Activated CD4-positive, alpha-beta memory T cell treated with anti-CD3 and anti-CD28 coated beads for 36 hours (primary cell): ENCODE results near the gene SBK2. TPM values are rescaled to one million over a fixed set of nuclear protein-coding genes. Genes with fewer than 3 reads are reported as not detected.

Source experiments
- CTCF ChIA-PET: fragments of 350-600 bp; sonication (Branson Sonifier 250); formaldehyde crosslinking; loops from one replicate; lab custom pipeline; 2021; ENCODE audit warnings: antibody characterized with exemption, inconsistent platforms; lab: Charles Lee
- POLR2A ChIA-PET: fragments of 350-600 bp; sonication (Branson Sonifier 250); formaldehyde crosslinking; loops from one replicate; lab custom pipeline; 2021; ENCODE audit warnings: antibody characterized with exemption; lab: Charles Lee
- DNase-seq: peaks from one replicate; pipeline ENCODE4 v3.0.0-alpha.2; 2020
- H3K27ac Mint-ChIP-seq: one replicate; pipeline ENCODE4 v1.8.0; 2021; ENCODE audit warnings: mixed read lengths
- H3K27me3 Mint-ChIP-seq: one replicate; pipeline ENCODE4 v1.8.0; 2021; ENCODE audit warnings: mixed read lengths
- H3K36me3 Mint-ChIP-seq: one replicate; pipeline ENCODE4 v1.8.0; 2021; ENCODE audit warnings: mixed read lengths
- H3K4me1 Mint-ChIP-seq: one replicate; pipeline ENCODE4 v1.8.0; 2021; ENCODE audit warnings: low read depth, mixed read lengths
- H3K4me3 Mint-ChIP-seq: one replicate; pipeline ENCODE4 v1.8.0; 2021; ENCODE audit warnings: mild to moderate bottlenecking, mixed read lengths
- H3K9me3 Mint-ChIP-seq: one replicate; pipeline ENCODE4 v1.8.0; 2021; ENCODE audit warnings: mixed read lengths
- intact Hi-C: fragments of 100-400 bp; cut with micrococcal nuclease; formaldehyde crosslinking; loops from one replicate; pipeline ENCODE4 v1.15.1; 2023
- total RNA-seq, 2 experiments: library from RNA; stranded (reverse); gene quantifications; one replicate each; pipeline ENCODE4 v1.2.3, GENCODE V29; 2021

SBK2 gene
- total RNA-seq, 2 experiments from 2014 or later, result not detected

DNA sequence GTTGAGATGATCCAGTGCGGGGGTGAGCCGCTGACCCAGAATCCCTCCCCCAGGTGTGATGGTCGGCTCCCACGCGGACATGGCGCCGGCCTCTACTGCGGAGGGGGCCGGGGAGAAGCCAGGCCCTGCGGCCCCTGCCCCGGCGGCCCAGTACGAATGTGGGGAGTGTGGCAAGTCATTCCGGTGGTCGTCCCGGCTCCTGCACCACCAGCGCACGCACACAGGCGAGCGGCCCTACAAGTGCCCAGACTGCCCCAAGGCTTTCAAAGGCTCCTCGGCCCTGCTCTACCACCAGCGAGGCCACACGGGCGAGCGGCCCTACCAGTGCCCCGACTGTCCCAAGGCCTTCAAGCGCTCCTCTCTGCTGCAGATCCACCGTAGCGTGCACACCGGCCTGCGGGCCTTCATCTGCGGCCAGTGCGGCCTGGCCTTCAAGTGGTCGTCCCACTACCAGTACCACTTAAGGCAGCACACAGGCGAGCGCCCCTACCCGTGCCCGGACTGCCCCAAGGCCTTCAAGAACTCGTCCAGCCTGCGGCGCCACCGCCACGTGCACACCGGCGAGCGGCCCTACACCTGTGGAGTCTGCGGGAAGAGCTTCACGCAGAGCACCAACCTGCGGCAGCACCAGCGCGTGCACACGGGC, 55.7 kb downstream of the SBK2 start:
- intact Hi-C loops, result no loop called here
- Mint-ChIP-seq H3K4me1 (peaks cover 23% of the 10 kb centered on the region), H3K4me3 (no peak overlapping the region)

DNA sequence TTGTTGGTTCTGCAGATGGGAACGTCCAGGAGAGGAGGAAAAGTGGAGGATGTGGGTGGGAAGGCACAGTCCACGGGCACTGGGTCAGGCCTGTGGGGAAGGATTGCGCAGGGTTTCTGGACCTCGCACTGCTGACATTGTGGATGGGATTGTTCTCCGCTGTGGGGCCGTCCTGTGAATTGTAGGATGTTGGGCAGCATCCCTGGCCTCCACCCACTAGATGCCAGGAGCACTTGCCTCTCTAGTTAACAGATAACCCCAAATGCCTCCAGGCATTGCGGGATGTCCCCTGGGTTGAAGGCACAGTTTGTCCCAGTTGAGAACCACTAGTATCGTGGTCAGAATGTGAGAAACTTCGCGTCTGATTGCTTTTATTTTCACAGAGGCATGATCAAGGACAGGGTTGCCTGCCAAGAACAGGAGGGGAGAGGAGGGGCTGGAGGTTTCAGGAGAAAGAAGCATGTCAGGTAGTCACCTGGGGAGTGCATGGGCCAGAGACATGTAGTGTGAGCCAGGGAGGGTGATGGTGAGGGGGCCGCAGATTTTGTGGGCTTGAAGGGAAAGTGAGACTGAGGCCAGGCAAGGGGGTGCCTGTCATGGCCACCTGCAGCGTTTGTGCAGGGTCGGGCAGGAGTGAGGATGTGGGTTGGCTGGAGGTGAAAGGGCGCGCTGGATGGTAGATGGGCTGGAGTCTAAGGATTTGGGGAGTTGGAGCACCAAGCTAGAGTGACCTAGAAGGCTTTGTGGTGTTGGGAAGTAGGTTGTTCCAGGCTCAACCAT, 57.3 kb downstream of the SBK2 start:
- Mint-ChIP-seq H3K27me3 (no peaks in the 10 kb centered on the region), H3K4me1 (peaks cover 19% of the 10 kb centered on the region), H3K9me3 (no peaks in the 10 kb centered on the region), H3K27ac (no peak overlapping the region), H3K36me3 (peaks cover 2% of the 10 kb centered on the region), H3K4me3 (no peak overlapping the region)
- DNase-seq, result no peak
- ChIA-PET POLR2A (no interaction called here), CTCF (interaction anchor here (2.4 kb wide), 1 partner anchor 12 kb away, joined by 11 read pairs; no protein-coding TSS in a partner anchor)
- intact Hi-C loops, result loop anchor here (5.0 kb wide), 1 partner anchor 128 kb away; the partner anchor contains the start of gene ZNF865

More for the DNA sequence above, 55.7 kb downstream of the SBK2 start:
- Mint-ChIP-seq H3K9me3 (no peaks in the 10 kb centered on the region), H3K27ac (no peak overlapping the region), H3K36me3 (peaks cover 2% of the 10 kb centered on the region), H3K27me3 (no peaks in the 10 kb centered on the region)
- POLR2A ChIA-PET, result no interaction called here
- DNase-seq, result no peak
- CTCF ChIA-PET, result no interaction called here

DNA sequence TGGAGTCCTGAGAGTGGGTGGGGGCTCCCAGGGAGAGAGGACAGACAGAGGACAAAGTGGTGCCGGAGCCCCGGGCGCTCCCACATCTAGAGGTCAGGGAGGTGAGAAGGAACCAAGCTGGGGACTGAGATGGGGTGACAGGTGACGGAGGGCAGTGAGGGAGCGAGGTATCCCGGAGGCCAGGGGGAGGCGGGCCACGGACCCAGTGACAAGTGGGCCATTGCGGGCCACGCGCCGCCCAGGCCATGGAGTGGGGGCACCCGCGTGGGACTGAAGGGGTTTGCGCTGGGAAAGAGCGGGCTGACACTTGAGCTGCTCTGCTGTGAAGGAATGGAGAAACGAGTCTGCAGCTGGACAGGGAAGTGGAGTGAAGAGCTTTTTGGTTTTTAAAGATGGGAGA, 57.9 kb downstream of the SBK2 start:
- ChIA-PET POLR2A (no interaction called here), CTCF (interaction anchor here (2.4 to 3.5 kb wide), 2 partner anchors 12 to 25 kb away, joined by 11 to 21 read pairs; no protein-coding TSS in a partner anchor)
- peaks cover 19% of the 10 kb centered on the region for H3K4me1 Mint-ChIP-seq
- no peak overlapping the region for H3K4me3 Mint-ChIP-seq
- peaks cover 2% of the 10 kb centered on the region for H3K36me3 Mint-ChIP-seq
- intact Hi-C loops, result loop anchor here (5.0 kb wide), 1 partner anchor 128 kb away; the partner anchor contains the start of gene ZNF865
- no peaks in the 10 kb centered on the region for H3K27me3 Mint-ChIP-seq
- DNase-seq, result no peak
- H3K9me3 Mint-ChIP-seq, result no peaks in the 10 kb centered on the region
- H3K27ac Mint-ChIP-seq, result no peak overlapping the region

Other genes with a start within 250 kb of the SBK2 start
- gene TMEM150B, start 211.8 kb downstream of the SBK2 start, total RNA-seq, result not detected
- 10 to 100 TPM; 34.2 to 35.2 TPM for gene KMT5C, start 197.3 kb downstream of the SBK2 start, total RNA-seq
- gene COX6B2, start 182.4 kb downstream of the SBK2 start, total RNA-seq, result under 1 TPM; 0.15 to 0.81 TPM
- not detected for gene GARIN5B, start 173.9 kb downstream of the SBK2 start, total RNA-seq
- gene IL11, start 166.7 kb downstream of the SBK2 start, total RNA-seq, result under 1 TPM; 0.17 to 0.39 TPM
- gene TMEM190, start 160.3 kb downstream of the SBK2 start, total RNA-seq, result not detected
- gene TMEM238, start 152.8 kb downstream of the SBK2 start, total RNA-seq, result 1 to 10 TPM; 6.3 to 7.0 TPM
- 1,000 to 10,000 TPM; 2,630 to 2,642 TPM for gene RPL28, start 151.2 kb downstream of the SBK2 start, total RNA-seq
- gene UBE2S, start 129.3 kb downstream of the SBK2 start, total RNA-seq, result 100 to 1,000 TPM; 267 to 275 TPM
- not detected for gene SHISA7, start 93.8 kb downstream of the SBK2 start, total RNA-seq
- 10 to 100 TPM; 24.6 to 24.7 TPM for gene ISOC2, start 75.5 kb downstream of the SBK2 start, total RNA-seq
- not detected for gene C19orf85, start 72.4 kb downstream of the SBK2 start, total RNA-seq
- 1 to 10 TPM; 5.8 to 6.9 TPM for gene ZNF628, start 60.5 kb downstream of the SBK2 start, total RNA-seq
- 10 to 100 TPM in 1 of 2 experiments, 1 to 10 TPM in 1; 8.5 to 12.9 TPM for gene NAT14, start 51.9 kb downstream of the SBK2 start, total RNA-seq
- under 1 TPM in 1 of 2 experiments, not detected in 1; 0.33 TPM for gene SSC5D, start 48.7 kb downstream of the SBK2 start, total RNA-seq
- gene SBK3, start 8.4 kb upstream of the SBK2 start, total RNA-seq, result not detected
- gene ZNF579, start 43.7 kb upstream of the SBK2 start, total RNA-seq, result 1 to 10 TPM; 6.6 to 6.7 TPM
- gene FIZ1, start 62.4 kb upstream of the SBK2 start, total RNA-seq, result 10 to 100 TPM; 13.8 to 13.9 TPM
- 10 to 100 TPM; 21.5 to 25.1 TPM for gene ZNF524, start 63.2 kb upstream of the SBK2 start, total RNA-seq
- 10 to 100 TPM; 12.0 to 13.3 TPM for gene ZNF865, start 68.5 kb upstream of the SBK2 start, total RNA-seq
- gene ZNF784, start 87.4 kb upstream of the SBK2 start, total RNA-seq, result 1 to 10 TPM; 3.9 to 4.4 TPM
- gene ZNF580, start 103.9 kb upstream of the SBK2 start, total RNA-seq, result 10 to 100 TPM; 23.4 to 23.5 TPM
- gene ZNF581, start 106.5 kb upstream of the SBK2 start, total RNA-seq, result 10 to 100 TPM; 19.2 to 20.1 TPM
- gene CCDC106, start 111.1 kb upstream of the SBK2 start, total RNA-seq, result 1 to 10 TPM; 3.6 to 4.0 TPM
- gene U2AF2, start 117.9 kb upstream of the SBK2 start, total RNA-seq, result 100 to 1,000 TPM; 249 to 251 TPM
- gene EPN1, start 138.1 kb upstream of the SBK2 start, total RNA-seq, result 10 to 100 TPM; 36.0 to 36.1 TPM
- not detected for gene NLRP9, start 201.3 kb upstream of the SBK2 start, total RNA-seq
- gene RFPL4A, start 222.0 kb upstream of the SBK2 start, total RNA-seq, result not detected
- gene RFPL4AL1, start 232.0 kb upstream of the SBK2 start, total RNA-seq, result not detected